GM19397 (cell line): Measurements from ENCODE around the gene SMIM11.
"Not testable (repeated sequence)": the region's sequence is repeated elsewhere in the genome, so short reads cannot be mapped to it uniquely, and the experiment has no call there.

ENCODE experiments used
- ATAC-seq: cut with Tn5 transposase; IDR thresholded peaks from one replicate; pipeline ENCODE4 v1.9.1; 2021; ENCODE audit warnings: mild to moderate bottlenecking, moderate library complexity; ENCODE audit not compliant: unreplicated experiment

SMIM11 gene

GRCh38 chr21:34407294-34407693, 32.0 kb downstream of the SMIM11 start:
- not testable (repeated sequence) for ATAC-seq

- not testable (repeated sequence) for ATAC-seq
These were observed 42.3 kb downstream of the SMIM11 start for GRCh38 chr21:34417448-34418077.

GRCh38 chr21:34423805-34424204, 48.5 kb downstream of the SMIM11 start, which contains the start of gene SMIM34:
Gene SMIM34 (minus strand): TSS chr21:34423951. CDS start chr21:34423839, 112 bp downstream.
- not testable (repeated sequence) for ATAC-seq

GRCh38 chr21:34427339-34427738, 52.0 kb downstream of the SMIM11 start:
- ATAC-seq, result not testable (repeated sequence)

- not testable (repeated sequence) for ATAC-seq
These were observed 53.1 kb downstream of the SMIM11 start for GRCh38 chr21:34428441-34428840.

- not testable (repeated sequence) for ATAC-seq
These were observed 54.4 kb downstream of the SMIM11 start for GRCh38 chr21:34429710-34430109.
